HepG2 (cell line): ENCODE data around the gene NRG2. TPM values are rescaled to one million over a fixed set of nuclear protein-coding genes. Genes with fewer than 3 reads are reported as not detected.

Experiments
- ATAC-seq: fragments of 200-7000 bp; cut with Tn5 transposase; 3 replicates; pipeline ENCODE4 v1.9.1; 2020; ENCODE audit warnings: mild to moderate bottlenecking, moderate library complexity
- BruUV-seq: library from RNA; stranded (reverse); fragments of 400-500 nt; replicated peaks from 2 replicates; lab custom pipeline; 2021; lab: Mats Ljungman, UMichigan
- CTCF ChIA-PET: fragments of 300-600 bp; formaldehyde crosslinking; extraction: SDS; loops from one replicate; lab custom pipeline; 2021; ENCODE audit warnings: low total read pairs, inconsistent platforms, low intra/inter-chr PET ratio; lab: Yijun Ruan, JAX
- POLR2A ChIA-PET: fragments of 350-600 bp; sonication (Branson Sonifier 250); formaldehyde crosslinking; loops from one replicate; lab custom pipeline; 2020; ENCODE audit warnings: antibody characterized with exemption, inconsistent platforms; lab: Yijun Ruan, JAX
- DNase-seq: peaks from one replicate; pipeline ENCODE4 v3.0.0-alpha.2; 2015; ENCODE audit warnings: low spot score
- FAIRE-seq: peaks from 3 replicates; lab custom pipeline; 2011; peaks lifted over from hg19 to GRCh38; lab: Jason Lieb, UNC
- H2AFZ ChIP-seq: one replicate; pipeline ENCODE4 v1.6.1; 2011; ENCODE audit warnings: low read length, inconsistent platforms
- H3K27ac ChIP-seq: fragments of 300-600 bp; 3 replicates; pipeline ENCODE4 v1.8.0; 2011; ENCODE audit warnings: mixed run types, mild to moderate bottlenecking, mixed read lengths, low read length, inconsistent platforms; ENCODE audit not compliant: insufficient read depth; ENCODE audit errors: extremely low read length
- H3K27me3 ChIP-seq, 2 experiments: fragments of 200-600 bp in 1 of 2; 2 replicates in 1 of 2; 3 replicates in 1 of 2; pipeline versions ENCODE4 v1.6.0 to v1.8.0; 2011; ENCODE audit warnings: low read length in 2 of 2, mild to moderate bottlenecking in 2 of 2, moderate library complexity in 2 of 2, inconsistent platforms in 1 of 2; ENCODE audit not compliant: insufficient read depth in 2 of 2, control insufficient read depth in 1 of 2
- H3K36me3 ChIP-seq, 2 experiments: fragments of 200-600 bp in 1 of 2; replicated peaks in 1 of 2; 2 replicates in 1 of 2; 3 replicates in 1 of 2; pipeline versions ENCODE4 v1.5.1 to v1.8.0; 2011; ENCODE audit warnings: low read length in 2 of 2, inconsistent platforms in 1 of 2; ENCODE audit not compliant: insufficient read depth in 2 of 2, control insufficient read depth in 1 of 2
- H3K4me1 ChIP-seq: 2 replicates; pipeline ENCODE4 v1.5.1; 2012; ENCODE audit warnings: low read length, inconsistent platforms; ENCODE audit not compliant: insufficient read depth
- H3K4me2 ChIP-seq: 2 replicates; pipeline ENCODE4 v1.6.0; 2011; ENCODE audit warnings: low read depth, low read length, inconsistent platforms
- H3K4me3 ChIP-seq, 3 experiments: fragments of 200-600 bp in 1 of 3; sonication (generic), shearing (Covaris generic) in 1 of 3; replicated peaks in 1 of 3; 2 replicates each; pipeline ENCODE4 v1.5.1; 2011 to 2016; ENCODE audit warnings: low read length in 3 of 3, inconsistent platforms in 2 of 3, low read depth in 2 of 3, mild to moderate bottlenecking in 2 of 3, control low read depth in 1 of 3, mixed read lengths in 1 of 3; ENCODE audit not compliant: insufficient read depth in 1 of 3
- H3K79me2 ChIP-seq: one replicate; pipeline ENCODE4 v1.6.1; 2011; ENCODE audit warnings: low read length, inconsistent platforms; ENCODE audit not compliant: insufficient read depth
- H3K9ac ChIP-seq: 2 replicates; pipeline ENCODE4 v1.6.0; 2011; ENCODE audit warnings: mild to moderate bottlenecking, low read depth, low read length, inconsistent platforms; ENCODE audit not compliant: insufficient read depth
- H3K9me3 ChIP-seq: 2 replicates; pipeline ENCODE4 v1.5.1; 2012; ENCODE audit warnings: mild to moderate bottlenecking, low read length
- H4K20me1 ChIP-seq: 2 replicates; pipeline ENCODE4 v1.6.0; 2011; ENCODE audit warnings: inconsistent platforms, mild to moderate bottlenecking, low read length, moderate library complexity; ENCODE audit not compliant: insufficient read depth
- CC2D1A ChIP-seq: sonication (generic); formaldehyde crosslinking; IDR thresholded peaks from 2 replicates; pipeline ENCODE4 v1.8.1; 2023; ENCODE audit warnings: mild to moderate bottlenecking, missing genetic modification reagents
- THAP9 ChIP-seq: sonication (generic); formaldehyde crosslinking; IDR thresholded peaks from 2 replicates; pipeline ENCODE4; 2020; ENCODE audit warnings: missing genetic modification reagents, mild to moderate bottlenecking, borderline replicate concordance
- YEATS2 ChIP-seq: sonication (generic); formaldehyde crosslinking; IDR thresholded peaks from 2 replicates; pipeline ENCODE4 v1.4.0; 2020; ENCODE audit warnings: missing genetic modification reagents, borderline replicate concordance
- ZBTB1 ChIP-seq: sonication (generic); formaldehyde crosslinking; IDR thresholded peaks from 2 replicates; pipeline ENCODE4 v1.4.0; 2020; ENCODE audit warnings: missing genetic modification reagents, borderline replicate concordance
- ZBTB20 ChIP-seq: sonication (generic); formaldehyde crosslinking; IDR thresholded peaks from 2 replicates; pipeline ENCODE4 v1.8.1; 2023; ENCODE audit warnings: missing genetic modification reagents, low read depth, mild to moderate bottlenecking, borderline replicate concordance
- ZNF282 ChIP-seq: fragments of 450-650 bp; IDR thresholded peaks from 2 replicates; pipeline ENCODE4 v1.6.1; 2018; ENCODE audit not compliant: partially characterized antibody
- ZNF512B ChIP-seq: sonication (generic); formaldehyde crosslinking; IDR thresholded peaks from 2 replicates; pipeline ENCODE4 v1.5.1; 2020; ENCODE audit warnings: missing genetic modification reagents, mild to moderate bottlenecking, borderline replicate concordance
- ZNF775 ChIP-seq: sonication (generic); formaldehyde crosslinking; IDR thresholded peaks from 2 replicates; pipeline ENCODE4 v1.4.0; 2020; ENCODE audit warnings: missing genetic modification reagents, mild to moderate bottlenecking, moderate library complexity, borderline replicate concordance
- WGBS: methylation state at CpG from one replicate; pipeline ENCODE4 v1.1.6; 2017; ENCODE audit warnings: low lambda C conversion rate; 5-methylcytosine and 5-hydroxymethylcytosine counted together
- in situ Hi-C: cut with HindIII; loops from 2 replicates; pipeline ENCODE4 v1.10.0; 2017; ENCODE audit warnings: low pct_unique_long_range_greater_than_20kb; ENCODE audit not compliant: extremely low pct_ligation_motif_present
- intact Hi-C: fragments of 100-400 bp; cut with micrococcal nuclease; formaldehyde crosslinking; loops from one replicate; pipeline ENCODE4 v1.10.0; 2022; ENCODE audit not compliant: unreplicated experiment
- polyA plus RNA-seq, 8 experiments: library from polyadenylated mRNA; depleted of rRNA in 3 of 8; stranded (reverse) in 7 of 8; unstranded in 1 of 8; fragments of >200 nt; fragmentation: Illumina TruSeq in 4 of 8; extraction: Trizol in 4 of 8; gene quantifications; 2 replicates each; pipeline versions ENCODE4 v1.2.1 to v1.2.3, GENCODE V29; 2011 to 2016; ENCODE audit warnings: low read depth in 4 of 8, missing spikeins in 1 of 8, mixed read lengths in 1 of 8; ENCODE audit not compliant: insufficient read depth in 1 of 8
- total RNA-seq, 5 experiments: library from RNA; depleted of rRNA; stranded (reverse); fragments of >200 nt; fragmentation: Illumina TruSeq; extraction: Trizol; gene quantifications; 2 replicates each; pipeline ENCODE4 v1.2.3, GENCODE V29; 2016; ENCODE audit warnings: low read depth in 1 of 5

Gene NRG2
- total and polyA plus RNA-seq, 2 of the 13 experiments (the other 11 are each of a cell fraction or from before 2014, with no cell fraction given), result not detected

GRCh38 chr5:139975306-139975705 is 67.8 kb downstream of the NRG2 start:
- BruUV-seq, result no TSS peak
- intact Hi-C loops (no loop called here), in situ Hi-C loops (no loop called here)
- Histone ChIP-seq H3K4me1 (no peaks in the 10 kb centered on the region), H3K4me3 (no peak overlapping the region), H3K27ac (no peak overlapping the region), H3K36me3 (no peaks in the 10 kb centered on the region), H3K9me3 (no peaks in the 10 kb centered on the region), H4K20me1 (no peaks in the 10 kb centered on the region), H3K4me2 (no peak overlapping the region), H2AFZ (no peak overlapping the region), H3K79me2 (no peaks in the 10 kb centered on the region), H3K27me3 (peaks cover 0 to 9% of the 10 kb centered on the region in 2 experiments; a peak in 3 of 5 replicates), H3K9ac (no peak overlapping the region)
- CTCF ChIA-PET, result no interaction called here
- POLR2A ChIA-PET, result no interaction called here
- DNase-seq, result no peak
- no peak for ATAC-seq
- no peak for FAIRE-seq
- TF ChIP-seq ZNF282 (no peak), ZNF775 (CRISPR knock-in tag) (no peak), YEATS2 (no peak), ZBTB20 (no peak), THAP9 (no peak), ZBTB1 (CRISPR knock-in tag) (no peak), CC2D1A (CRISPR knock-in tag) (no peak), ZNF512B (CRISPR knock-in tag) (no peak)
- WGBS, result 79% methylated on average over 2 of the region's 3 CpGs
